Cardiac fibroblast (primary cell): Measurements from ENCODE around the gene BMX.

Experiments
- DNase-seq, 2 donors: peaks; one replicate each; pipeline versions ENCODE4 v3.0.0 to v3.0.0-alpha.2; 2010; ENCODE audit warnings: low read depth in 2 of 2
- H3K4me3 ChIP-seq, 2 donors: replicated peaks in 1 of 2; 1 replicate in 1 of 2; 2 replicates in 1 of 2; pipeline ENCODE4 v1.5.1; 2011; ENCODE audit warnings: low read depth in 2 of 2, low read length in 2 of 2, mild to moderate bottlenecking in 2 of 2, moderate library complexity in 1 of 2
- CTCF ChIP-seq: IDR thresholded peaks from one replicate; pipeline ENCODE4 v1.5.1; 2011; ENCODE audit warnings: low read depth, mild to moderate bottlenecking, low read length, inconsistent platforms

The BMX gene

GRCh38 chrX:15469613-15470012, 31.0 kb upstream of the BMX start:
- DNase-seq = no peak
- TF ChIP-seq CTCF = no peak
- no peak overlapping the region for H3K4me3 ChIP-seq

- peak; percentile 77 for TF ChIP-seq CTCF
- peak; percentile 69 to 70 for DNase-seq
- no peak overlapping the region for H3K4me3 ChIP-seq
Measured at GRCh38 chrX:15471028-15471427, 29.6 kb upstream of the BMX start.

- TF ChIP-seq CTCF = no peak
- peak in 1 of 2 donors; percentile 3 for DNase-seq
- no peak overlapping the region for H3K4me3 ChIP-seq
Measured at GRCh38 chrX:15472531-15472930, 28.1 kb upstream of the BMX start.

- no peak overlapping the region for H3K4me3 ChIP-seq
- TF ChIP-seq CTCF = no peak
- DNase-seq = no peak
Measured at GRCh38 chrX:15474028-15474427, 26.6 kb upstream of the BMX start.

- H3K4me3 ChIP-seq = no peak overlapping the region
- no peak for TF ChIP-seq CTCF
Measured at GRCh38 chrX:15475021-15475420, 25.6 kb upstream of the BMX start.

GRCh38 chrX:15475486-15475885, 25.1 kb upstream of the BMX start:
- TF ChIP-seq CTCF = no peak
- H3K4me3 ChIP-seq = no peak overlapping the region
- no peak for DNase-seq

More at GRCh38 chrX:15475021-15475420, 25.6 kb upstream of the BMX start:
- DNase-seq = peak; percentile 27 to 40

GRCh38 chrX:15483891-15484290, 16.7 kb upstream of the BMX start:
- no peak overlapping the region for H3K4me3 ChIP-seq
- DNase-seq = no peak
- TF ChIP-seq CTCF = no peak
